SH-SY5Y (cell line): ENCODE measurements around the gene TRIML2.

Source experiments
- GATA2 ChIP-seq: IDR thresholded peaks from 2 replicates; pipeline ENCODE4 v1.6.1; 2011; ENCODE audit warnings: mild to moderate bottlenecking, low read depth, low read length
- GATA3 ChIP-seq: IDR thresholded peaks from 2 replicates; pipeline ENCODE4 v1.6.1; 2011; ENCODE audit warnings: low read depth, mild to moderate bottlenecking, low read length, moderate library complexity

DNA sequence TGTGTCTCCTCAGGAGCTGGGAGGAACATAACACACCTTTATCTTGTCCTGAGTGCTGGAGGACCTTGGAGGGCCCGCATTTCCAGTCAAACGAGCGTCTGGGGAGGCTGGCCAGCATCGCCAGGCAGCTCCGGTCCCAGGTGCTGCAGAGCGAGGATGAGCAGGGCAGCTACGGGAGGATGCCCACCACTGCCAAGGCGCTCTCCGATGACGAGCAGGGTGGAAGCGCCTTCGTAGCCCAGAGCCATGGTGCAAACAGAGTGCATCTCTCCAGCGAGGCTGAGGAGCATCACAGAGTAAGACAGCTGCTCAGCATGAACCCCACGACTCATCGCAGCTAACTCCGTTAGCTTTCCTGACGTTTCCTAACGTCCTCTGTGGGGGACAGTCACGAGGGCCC lies 30.3 kb upstream of the TRIML2 start:
- TF ChIP-seq GATA2: no peak
- no peak for TF ChIP-seq GATA3
